CD4-positive, alpha-beta T cell treated with Interleukin-21 for 1 hour (primary cell): ENCODE results near the gene MAP3K10.

Experiments used
- DNase-seq: peaks from one replicate; pipeline ENCODE4 v3.0.0-alpha.2; 2020

Gene MAP3K10

GRCh38 chr19:40174092-40174491 lies 17.1 kb upstream of the MAP3K10 start:
- DNase-seq = no peak

- DNase-seq = no peak
Observed at GRCh38 chr19:40175820-40176219, 15.4 kb upstream of the MAP3K10 start.

GRCh38 chr19:40177286-40178070 lies 13.7 kb upstream of the MAP3K10 start:
- no peak for DNase-seq

GRCh38 chr19:40178756-40179155 lies 12.5 kb upstream of the MAP3K10 start:
- DNase-seq = no peak

- no peak for DNase-seq
Observed at GRCh38 chr19:40184273-40184672, 7.0 kb upstream of the MAP3K10 start.

- peak; percentile 18 for DNase-seq
Observed at GRCh38 chr19:40191836-40192646, 815 bp downstream of the MAP3K10 start.

GRCh38 chr19:40192758-40193586 lies 1.7 kb downstream of the MAP3K10 start:
- no peak for DNase-seq

GRCh38 chr19:40193587-40193849 lies 2.3 kb downstream of the MAP3K10 start:
- no peak for DNase-seq

- no peak for DNase-seq
Observed at GRCh38 chr19:40198272-40198990, 7.2 kb downstream of the MAP3K10 start.

- DNase-seq = no peak
Observed at GRCh38 chr19:40200341-40201099, 9.3 kb downstream of the MAP3K10 start.

GRCh38 chr19:40204381-40204780 lies 13.2 kb downstream of the MAP3K10 start:
- no peak for DNase-seq

- DNase-seq = no peak
Observed at GRCh38 chr19:40205760-40206159, 14.5 kb downstream of the MAP3K10 start.

- DNase-seq = no peak
Observed at GRCh38 chr19:40208602-40209001, 17.4 kb downstream of the MAP3K10 start.

- DNase-seq = no peak
Observed at GRCh38 chr19:40210889-40211288, 19.7 kb downstream of the MAP3K10 start.

- DNase-seq = no peak
Observed at GRCh38 chr19:40213251-40213829, 22.1 kb downstream of the MAP3K10 start.

- DNase-seq = no peak
Observed at GRCh38 chr19:40213882-40214570, 22.8 kb downstream of the MAP3K10 start.

GRCh38 chr19:40214936-40215335 lies 23.7 kb downstream of the MAP3K10 start:
- DNase-seq = no peak

GRCh38 chr19:40216013-40216776 lies 25.0 kb downstream of the MAP3K10 start:
- DNase-seq = no peak

- no peak for DNase-seq
Observed at GRCh38 chr19:40216777-40217026, 25.5 kb downstream of the MAP3K10 start.

- no peak for DNase-seq
Observed at GRCh38 chr19:40217027-40217810, 26.0 kb downstream of the MAP3K10 start.
